Stimulated activated CD4-positive, alpha-beta T cell treated with anti-CD3 and anti-CD28 coated beads, Interleukin-2, amount 100 ng/mL, for 4 hours (primary cell): ENCODE results near the gene MRAP2.

Experiments used
- DNase-seq: peaks from one replicate; pipeline ENCODE4 v3.0.0-alpha.2; 2020; ENCODE audit warnings: low read depth

The MRAP2 gene, protein sequence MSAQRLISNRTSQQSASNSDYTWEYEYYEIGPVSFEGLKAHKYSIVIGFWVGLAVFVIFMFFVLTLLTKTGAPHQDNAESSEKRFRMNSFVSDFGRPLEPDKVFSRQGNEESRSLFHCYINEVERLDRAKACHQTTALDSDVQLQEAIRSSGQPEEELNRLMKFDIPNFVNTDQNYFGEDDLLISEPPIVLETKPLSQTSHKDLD

GRCh38 chr6:84033523-84034451 lies at the start of gene MRAP2:
Gene MRAP2 (plus strand): TSS chr6:84033772. CDS start chr6:84055319, 21,547 bp downstream.
- DNase-seq, result no peak

- no peak for DNase-seq
Observed at GRCh38 chr6:83984411-83984810, 49.2 kb upstream of the MRAP2 start.

GRCh38 chr6:83985308-83985713 lies 48.3 kb upstream of the MRAP2 start:
- DNase-seq, result no peak

- no peak for DNase-seq
Observed at GRCh38 chr6:83985715-83986114, 47.9 kb upstream of the MRAP2 start.

- DNase-seq, result no peak
Observed at GRCh38 chr6:83998021-83998584, 35.5 kb upstream of the MRAP2 start.

GRCh38 chr6:84001119-84001518 lies 32.5 kb upstream of the MRAP2 start:
- DNase-seq, result no peak

DNA sequence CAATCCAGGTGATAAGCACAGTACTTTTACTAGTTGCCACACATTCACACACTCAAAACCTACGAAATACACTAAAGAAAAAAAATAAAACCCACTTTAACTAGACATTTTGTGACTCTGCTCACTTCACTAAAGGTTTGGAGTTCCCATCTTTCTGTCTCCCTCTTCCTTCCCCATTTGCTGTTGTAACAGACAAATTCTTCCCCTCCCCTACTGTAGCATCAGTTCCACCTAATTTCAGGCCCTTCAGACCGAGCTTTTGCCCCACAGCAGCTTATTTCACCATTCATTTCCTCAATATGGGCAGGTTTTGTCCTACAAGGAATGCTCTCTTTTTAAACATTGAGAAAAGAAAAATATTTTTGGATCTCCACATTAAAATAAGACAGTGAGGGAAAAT lies 31.3 kb upstream of the MRAP2 start:
- DNase-seq, result no peak

DNA sequence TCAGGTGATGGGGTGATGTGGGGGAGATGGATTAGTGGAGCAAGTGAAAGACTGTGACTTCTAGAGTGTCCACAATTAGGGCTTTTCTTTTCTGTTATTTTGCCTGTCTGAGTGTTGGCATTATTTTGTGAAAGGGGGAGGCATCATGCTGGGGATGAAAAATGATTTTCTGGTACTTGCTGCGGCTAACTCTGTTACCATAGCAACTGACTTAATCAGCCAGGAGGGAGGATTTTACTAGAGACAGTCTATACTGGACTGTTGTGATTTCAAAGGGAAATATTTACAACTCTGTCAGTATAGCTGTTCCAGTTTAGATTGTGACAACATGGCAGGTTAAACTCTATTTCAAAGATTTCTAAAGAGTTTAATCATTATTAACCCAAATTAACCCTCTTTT lies 30.4 kb upstream of the MRAP2 start:
- no peak for DNase-seq

- DNase-seq, result no peak
Observed at GRCh38 chr6:84003654-84004053, 29.9 kb upstream of the MRAP2 start.

- DNase-seq, result no peak
Observed at GRCh38 chr6:84007871-84008270, 25.7 kb upstream of the MRAP2 start.

GRCh38 chr6:84013354-84013753 lies 20.2 kb upstream of the MRAP2 start:
- DNase-seq, result no peak

- DNase-seq, result no peak
Observed at GRCh38 chr6:84013931-84014330, 19.6 kb upstream of the MRAP2 start.

DNA sequence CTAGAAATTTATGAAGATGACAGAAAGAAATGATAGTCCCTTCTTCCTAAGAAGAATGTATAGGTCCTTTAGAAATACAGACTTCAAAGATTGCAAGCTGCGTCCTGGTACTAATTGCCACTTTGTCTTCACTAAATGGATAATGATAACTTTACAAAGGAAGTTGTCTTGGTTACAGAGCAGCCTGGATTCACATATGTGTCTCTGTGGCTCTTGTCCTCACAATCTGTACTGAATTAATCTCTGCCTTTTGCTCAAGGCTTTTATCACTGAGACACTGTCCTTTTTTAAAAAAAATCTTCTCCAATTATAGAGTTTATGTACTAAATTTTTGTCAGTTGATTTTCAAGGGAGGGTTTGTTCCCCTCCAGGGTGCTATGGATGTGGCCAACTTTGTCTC lies 17.5 kb upstream of the MRAP2 start:
- DNase-seq, result no peak

DNA sequence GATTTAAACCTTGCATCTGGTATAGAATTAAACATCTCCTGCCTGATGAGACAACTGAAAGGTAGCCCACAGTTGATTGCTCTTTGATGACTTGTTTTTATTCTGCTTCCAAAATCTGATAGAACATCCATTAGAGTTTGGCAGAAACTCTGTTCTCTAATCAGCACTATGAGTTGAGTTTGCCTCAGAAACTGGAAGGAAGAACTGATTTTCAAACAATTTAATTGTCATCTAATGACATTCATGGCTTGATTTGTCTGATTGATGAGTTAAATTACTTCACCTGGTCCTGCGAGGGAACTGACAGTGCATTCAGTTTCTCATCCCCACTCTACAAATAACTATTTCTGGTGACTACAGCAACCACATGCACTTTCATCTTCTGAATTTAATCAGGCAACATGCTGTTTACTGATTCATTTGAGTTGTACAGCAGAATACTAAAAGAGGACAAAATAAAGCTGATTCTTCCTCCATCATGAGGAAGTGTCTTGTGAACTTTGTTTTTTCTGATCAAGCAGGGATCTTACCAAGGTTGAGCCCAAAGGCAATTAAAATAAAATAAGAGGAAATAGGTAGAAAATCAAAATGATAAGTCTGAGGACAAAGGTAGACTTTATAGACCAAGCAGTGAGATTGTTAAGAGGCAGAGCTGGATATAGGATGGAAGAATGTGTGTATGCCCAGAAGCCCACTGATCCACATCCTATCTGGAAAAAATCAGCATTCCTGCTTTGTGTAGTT lies 15.7 kb upstream of the MRAP2 start:
- DNase-seq, result no peak

DNA sequence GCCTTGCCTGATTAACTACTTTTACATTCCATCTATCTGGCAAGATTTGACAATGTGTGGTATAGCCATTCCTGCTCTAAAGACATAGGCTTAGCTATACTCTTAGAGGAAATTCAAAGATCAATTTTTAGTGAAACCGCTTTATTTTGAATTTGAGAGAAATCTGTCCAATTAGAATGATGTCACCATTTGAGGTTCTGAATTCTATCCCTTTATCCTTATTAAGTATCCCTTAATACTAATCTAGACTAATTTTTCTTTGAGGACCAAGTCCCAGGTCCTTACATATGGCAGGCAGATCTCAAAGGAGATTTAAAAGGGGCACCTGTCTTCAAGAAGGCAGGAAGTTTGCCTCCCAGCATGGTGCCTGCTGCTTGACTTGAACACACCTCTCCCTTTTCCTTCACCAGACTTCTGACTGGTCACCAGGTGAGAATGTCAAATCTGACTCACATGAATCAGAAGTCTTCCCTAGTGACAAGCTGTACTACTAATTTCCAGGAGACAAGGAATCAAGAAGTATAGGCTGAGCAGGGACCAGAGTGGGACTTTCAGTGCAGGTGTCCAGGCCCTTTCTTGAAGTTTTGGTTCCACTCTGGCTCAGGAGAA lies 15.0 kb upstream of the MRAP2 start:
- DNase-seq, result no peak

GRCh38 chr6:84019141-84019841 lies 14.3 kb upstream of the MRAP2 start:
- no peak for DNase-seq

- no peak for DNase-seq
Observed at GRCh38 chr6:84019842-84020211, 13.7 kb upstream of the MRAP2 start.

DNA sequence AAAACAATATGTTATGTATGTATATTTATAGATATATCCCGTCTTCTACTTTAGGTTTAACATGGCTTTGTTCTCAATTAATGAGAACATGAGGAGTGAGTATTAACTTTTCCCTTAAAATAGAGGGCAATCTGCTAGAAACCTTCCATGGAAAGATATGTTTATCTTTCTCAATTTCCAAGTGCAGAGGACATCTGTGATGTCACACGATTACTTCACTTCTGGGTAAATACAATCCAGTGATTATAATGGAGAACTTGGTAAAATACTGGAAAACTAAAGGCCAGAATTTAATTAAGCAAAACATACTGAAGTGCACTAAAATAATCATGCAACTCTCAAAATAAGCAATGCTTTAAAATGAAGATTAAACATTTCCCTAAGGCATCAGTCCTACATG lies 11.9 kb upstream of the MRAP2 start:
- DNase-seq, result no peak

- DNase-seq, result no peak
Observed at GRCh38 chr6:84026721-84027164, 6.8 kb upstream of the MRAP2 start.

- DNase-seq, result no peak
Observed at GRCh38 chr6:84027340-84028181, 6.0 kb upstream of the MRAP2 start.
